ENCODE results near the gene ALKBH5. TPM values are rescaled to one million over a fixed set of nuclear protein-coding genes. Genes with fewer than 3 reads are reported as not detected.

Gene ALKBH5
- total RNA-seq, 1 experiment from 2014 or later = 97.8 TPM

GRCh38 chr17:18173740-18174139 is 9.9 kb upstream of the ALKBH5 start:
- ATAC-seq = no peak
- H3K9me2 ChIP-seq (ENCODE audit: insufficient read depth) = no peaks in the 10 kb centered on the region
- H3K9me3 ChIP-seq (ENCODE audit: control insufficient read depth in 1 of 2, insufficient read depth in 1 of 2, low read depth in 1 of 2, low read length in 2 of 2) = no peaks in the 10 kb centered on the region
- no peak for TF ChIP-seq POLR2A (IDR thresholded peaks at IDR 0.05; ENCODE audit: borderline replicate concordance, extremely low read depth, insufficient read depth, insufficient read length)
- no peak for TF ChIP-seq JUND (IDR thresholded peaks at IDR 0.05)
- TF ChIP-seq TCF7L2 (IDR thresholded peaks at IDR 0.05; ENCODE audit: borderline replicate concordance, extremely low read depth, insufficient read depth, insufficient read length) = no peak
- TF ChIP-seq ZBTB33 (IDR thresholded peaks at IDR 0.05; ENCODE audit: extremely low read depth, insufficient replicate concordance, low read length) = no peak
- no peak for TF ChIP-seq EGR1 (IDR thresholded peaks at IDR 0.05; ENCODE audit: low read depth)
- no peak for TF ChIP-seq CBX3 (IDR thresholded peaks at IDR 0.05; ENCODE audit: low read depth)
- no peak for TF ChIP-seq SIN3A (IDR thresholded peaks at IDR 0.05; ENCODE audit: low read depth)
- no peak for TF ChIP-seq EZH2 (IDR thresholded peaks at IDR 0.05)
- no peak for TF ChIP-seq EZH2phosphoT487 (IDR thresholded peaks at IDR 0.05; ENCODE audit: borderline replicate concordance)
- TF ChIP-seq POLR2AphosphoS5 (IDR thresholded peaks at IDR 0.05; ENCODE audit: low read depth, low read length) = no peak
- TF ChIP-seq ATF3 (IDR thresholded peaks at IDR 0.05) = no peak
- no peak for TF ChIP-seq CTCF (IDR thresholded peaks at IDR 0.05 in 2 of 3, conservative IDR thresholded peaks at IDR 0.05 in 1 of 3; ENCODE audit: borderline replicate concordance in 1 of 3, insufficient read depth in 1 of 3, low read depth in 2 of 3, low read length in 2 of 3)
- no peak for TF ChIP-seq SP1 (IDR thresholded peaks at IDR 0.05; ENCODE audit: low read depth)
- TF ChIP-seq FOSL1 (IDR thresholded peaks at IDR 0.05; ENCODE audit: low read depth) = no peak
- TF ChIP-seq ELF1 (IDR thresholded peaks at IDR 0.05; ENCODE audit: borderline replicate concordance, low read depth) = no peak
- no peak for TF ChIP-seq SRF (IDR thresholded peaks at IDR 0.05; ENCODE audit: low read depth)
- no peaks in the 10 kb centered on the region for H3K36me3 ChIP-seq (ENCODE audit: control insufficient read depth in 1 of 2, insufficient read depth in 2 of 2, low read length in 2 of 2)
- no peak overlapping the region for H3K4me3 ChIP-seq (replicated peaks in 1 of 2; ENCODE audit: low read depth in 1 of 2, low read length in 2 of 2)
- intact Hi-C loops (cut with micrococcal nuclease) = no loop called here
- ChIA-PET RAD21 (ENCODE audit: low non-redundant PET in 1 of 2, low total read pairs in 2 of 2, uncharacterized antibody in 2 of 2, unreplicated experiment in 2 of 2) (no interaction called here), POLR2A (no interaction called here), CTCF (no interaction called here)
- no peak for DNase-seq (ENCODE audit: low read depth, low spot score)
- no peaks in the 10 kb centered on the region for H3K27me3 ChIP-seq (ENCODE audit: insufficient read depth, low read length)
- no peak overlapping the region for H3K27ac ChIP-seq (ENCODE audit: low read depth, low read length)
- no peak overlapping the region for H3K4me2 ChIP-seq (ENCODE audit: low read length)
- H4K20me1 ChIP-seq (ENCODE audit: insufficient read depth) = no peaks in the 10 kb centered on the region
- no TSS peak for BruUV-seq (replicated peaks)
- H3K79me2 ChIP-seq (ENCODE audit: insufficient read depth, low read length) = no peaks in the 10 kb centered on the region
- no peak overlapping the region for H2AFZ ChIP-seq (ENCODE audit: low read depth, low read length, poor library complexity, severe bottlenecking)
- no peak overlapping the region for H3K9ac ChIP-seq (ENCODE audit: low read length)
- no peaks in the 10 kb centered on the region for H3K4me1 ChIP-seq (ENCODE audit: control insufficient read depth in 1 of 2, insufficient read depth in 2 of 2, low read length in 2 of 2)
